Measurements from ENCODE around the gene GAL3ST2.

DNA sequence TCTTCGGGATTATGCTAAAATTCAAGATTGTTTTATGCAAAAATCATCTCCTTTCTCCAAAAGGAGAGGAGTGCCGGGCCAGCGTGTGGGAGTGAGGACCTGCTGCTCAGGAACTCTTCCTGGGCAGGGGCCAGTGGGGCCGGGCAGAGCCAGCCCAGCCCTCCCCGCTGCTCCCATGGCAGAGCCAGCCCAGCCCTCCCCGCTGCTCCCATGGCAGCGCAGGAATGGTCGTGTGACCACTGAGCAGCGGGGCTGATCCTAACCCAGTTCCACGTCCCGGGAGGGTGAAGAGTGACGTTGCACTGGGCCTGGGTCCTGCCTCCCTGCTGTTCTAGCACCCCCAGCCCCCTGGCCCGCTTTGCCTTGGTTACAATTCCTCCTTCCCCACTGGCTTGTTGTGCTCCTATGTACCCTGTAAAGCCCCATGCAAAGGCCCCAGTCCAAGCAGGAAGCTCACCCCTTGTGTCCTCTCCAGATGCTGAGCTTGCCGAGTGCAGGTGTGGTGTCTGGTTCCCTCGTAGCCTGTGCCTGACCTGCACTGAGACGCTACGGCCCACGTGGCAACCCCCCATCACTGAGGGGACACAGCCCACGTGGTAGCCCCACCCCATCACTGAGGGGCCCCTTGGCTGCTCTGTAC is 20.9 kb downstream of the GAL3ST2 start:
- TF ChIP-seq CTCF (conservative IDR thresholded peaks at IDR 0.05; ENCODE audit: low read depth, low read length) (no peak), EZH2 (IDR thresholded peaks at IDR 0.05; ENCODE audit: low read length, unreplicated experiment) (no peak)

All from PC-3 (cell line).